ENCODE results near the gene GRIN2A. TPM values are rescaled to one million over a fixed set of nuclear protein-coding genes. Genes with fewer than 3 reads are reported as not detected.
A peak's percentile ranks its signal among the peaks of the same experiment; 100 is the strongest.

Gene GRIN2A
- total and polyA plus RNA-seq, 4 donors: 0.13 to 3.3 (median 1.1) TPM

DNA sequence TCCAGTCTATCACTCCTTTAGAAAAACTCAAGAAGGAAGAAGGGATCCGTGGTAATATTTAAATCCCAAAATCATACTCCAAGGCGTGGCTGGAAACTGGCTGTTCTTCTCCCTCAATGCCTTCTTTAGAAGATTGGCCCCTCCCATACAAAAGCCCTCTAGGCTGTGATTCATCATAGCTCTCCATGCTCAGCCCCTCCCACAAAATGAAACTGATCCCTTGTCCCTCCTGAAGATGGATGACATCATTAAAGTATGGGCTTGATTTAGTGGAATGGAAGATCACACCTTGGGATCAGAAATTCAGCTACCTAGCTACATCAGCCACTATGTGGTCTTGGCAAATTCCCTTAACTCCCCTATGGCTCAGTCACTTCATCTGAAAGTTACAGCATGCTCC is 4.1 kb downstream of the GRIN2A start:
- intact Hi-C loops (cut with DNase I): loop anchor here in 1 of 2 donors (5.0 kb wide), 1 partner anchor 141 kb away; no protein-coding TSS in a partner anchor
- H3K27ac ChIP-seq (ENCODE audit: low read depth in 1 of 2, low read length in 2 of 2): no peak overlapping the region
- H3K9me3 ChIP-seq (ENCODE audit: control insufficient read depth, low read length): peaks cover 1% of the 10 kb centered on the region
- DNase-seq (no peak), ATAC-seq (ENCODE audit: low FRiP score) (no peak)
- H3K27me3 ChIP-seq (ENCODE audit: control insufficient read depth in 1 of 2, insufficient read depth in 2 of 2, low read length in 1 of 2): no peaks in the 10 kb centered on the region
- no peaks in the 10 kb centered on the region for H3K4me1 ChIP-seq (ENCODE audit: control insufficient read depth in 1 of 2, insufficient read depth in 2 of 2, low read length in 2 of 2)
- peaks cover 0 to 1% of the 10 kb centered on the region in 2 donors for H3K36me3 ChIP-seq (ENCODE audit: control insufficient read depth in 1 of 2, insufficient read depth in 2 of 2, low read length in 1 of 2)
- no peak overlapping the region for H3K4me3 ChIP-seq (ENCODE audit: low read length in 2 of 2)
- 83 to 84% methylated on average over 2 of the region's 2 CpGs for WGBS, 2 donors

GRCh38 chr16:10172848-10173655 is 9.2 kb downstream of the GRIN2A start:
- Histone ChIP-seq H3K9me3 (ENCODE audit: control insufficient read depth, low read length) (peaks cover 1% of the 10 kb centered on the region), H3K4me3 (ENCODE audit: low read length in 2 of 2) (no peak overlapping the region), H3K27me3 (ENCODE audit: control insufficient read depth in 1 of 2, insufficient read depth in 2 of 2, low read length in 1 of 2) (no peaks in the 10 kb centered on the region), H3K36me3 (ENCODE audit: control insufficient read depth in 1 of 2, insufficient read depth in 2 of 2, low read length in 1 of 2) (peaks cover 0 to 1% of the 10 kb centered on the region in 2 donors), H3K27ac (ENCODE audit: low read depth in 1 of 2, low read length in 2 of 2) (no peak overlapping the region), H3K4me1 (ENCODE audit: control insufficient read depth in 1 of 2, insufficient read depth in 2 of 2, low read length in 2 of 2) (no peaks in the 10 kb centered on the region)
- DNase-seq (no peak), ATAC-seq (ENCODE audit: low FRiP score) (no peak)
- 91 to 93% methylated on average over 16 of the region's 16 CpGs for WGBS, 2 donors
- intact Hi-C loops (cut with DNase I): no loop called here

DNA sequence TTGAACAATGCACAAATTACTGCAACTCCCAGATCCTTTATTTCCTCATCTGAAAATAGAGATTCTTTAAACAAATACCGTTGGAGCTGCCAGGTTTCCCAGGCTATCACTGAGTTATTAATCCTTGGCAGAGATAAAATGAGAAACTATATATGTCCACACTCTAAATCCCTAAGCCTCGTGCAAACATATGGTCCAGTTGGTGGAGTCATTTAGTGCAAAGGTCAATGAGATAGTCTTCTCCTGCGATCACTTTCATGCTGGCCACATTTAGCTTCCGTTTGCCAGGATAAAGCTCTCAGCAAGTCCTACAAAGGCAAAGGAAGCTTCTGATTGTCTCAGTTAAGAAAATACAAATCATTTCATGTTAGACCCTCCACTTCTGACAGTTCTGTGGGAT is 11.0 kb downstream of the GRIN2A start:
- intact Hi-C loops (cut with DNase I): no loop called here

GRCh38 chr16:10169904-10170410 is 12.3 kb downstream of the GRIN2A start:
- Histone ChIP-seq H3K9me3 (ENCODE audit: control insufficient read depth, low read length) (peaks cover 1% of the 10 kb centered on the region), H3K27ac (ENCODE audit: low read depth in 1 of 2, low read length in 2 of 2) (no peak overlapping the region), H3K4me1 (ENCODE audit: control insufficient read depth in 1 of 2, insufficient read depth in 2 of 2, low read length in 2 of 2) (no peaks in the 10 kb centered on the region), H3K27me3 (ENCODE audit: control insufficient read depth in 1 of 2, insufficient read depth in 2 of 2, low read length in 1 of 2) (no peaks in the 10 kb centered on the region), H3K4me3 (ENCODE audit: low read length in 2 of 2) (no peak overlapping the region), H3K36me3 (ENCODE audit: control insufficient read depth in 1 of 2, insufficient read depth in 2 of 2, low read length in 1 of 2) (peaks cover 0 to 1% of the 10 kb centered on the region in 2 donors)
- WGBS, 2 donors: 82 to 85% methylated on average over 2 of the region's 2 CpGs
- intact Hi-C loops (cut with DNase I): loop anchor here (5.0 kb wide), 3 partner anchors 38 to 83 kb away; no protein-coding TSS in a partner anchor
- ATAC-seq (ENCODE audit: low FRiP score) (no peak), DNase-seq (no peak)

More for the DNA sequence above, 11.0 kb downstream of the GRIN2A start:
- Histone ChIP-seq H3K27me3 (ENCODE audit: control insufficient read depth in 1 of 2, insufficient read depth in 2 of 2, low read length in 1 of 2) (no peaks in the 10 kb centered on the region), H3K36me3 (ENCODE audit: control insufficient read depth in 1 of 2, insufficient read depth in 2 of 2, low read length in 1 of 2) (peaks cover 0 to 1% of the 10 kb centered on the region in 2 donors), H3K4me3 (ENCODE audit: low read length in 2 of 2) (no peak overlapping the region), H3K9me3 (ENCODE audit: control insufficient read depth, low read length) (peaks cover 1% of the 10 kb centered on the region), H3K4me1 (ENCODE audit: control insufficient read depth in 1 of 2, insufficient read depth in 2 of 2, low read length in 2 of 2) (no peaks in the 10 kb centered on the region), H3K27ac (ENCODE audit: low read depth in 1 of 2, low read length in 2 of 2) (no peak overlapping the region)
- DNase-seq: no peak
- 53 to 65% methylated on average over 4 of the region's 4 CpGs for WGBS, 2 donors
- no peak for ATAC-seq (ENCODE audit: low FRiP score)

GRCh38 chr16:10169031-10169430 is 13.2 kb downstream of the GRIN2A start:
- H3K36me3 ChIP-seq (ENCODE audit: control insufficient read depth in 1 of 2, insufficient read depth in 2 of 2, low read length in 1 of 2): peaks cover 0 to 1% of the 10 kb centered on the region in 2 donors
- WGBS, 2 donors: 92 to 94% methylated on average over 3 of the region's 3 CpGs
- intact Hi-C loops (cut with DNase I): loop anchor here (5.0 kb wide), 3 partner anchors 37 to 82 kb away; no protein-coding TSS in a partner anchor
- no peak for ATAC-seq (ENCODE audit: low FRiP score)
- H3K4me1 ChIP-seq (ENCODE audit: control insufficient read depth in 1 of 2, insufficient read depth in 2 of 2, low read length in 2 of 2): no peaks in the 10 kb centered on the region
- H3K27me3 ChIP-seq (ENCODE audit: control insufficient read depth in 1 of 2, insufficient read depth in 2 of 2, low read length in 1 of 2): no peaks in the 10 kb centered on the region
- DNase-seq: no peak
- no peak overlapping the region for H3K4me3 ChIP-seq (ENCODE audit: low read length in 2 of 2)
- peaks cover under 1% of the 10 kb centered on the region for H3K9me3 ChIP-seq (ENCODE audit: control insufficient read depth, low read length)
- no peak overlapping the region for H3K27ac ChIP-seq (ENCODE audit: low read depth in 1 of 2, low read length in 2 of 2)

DNA sequence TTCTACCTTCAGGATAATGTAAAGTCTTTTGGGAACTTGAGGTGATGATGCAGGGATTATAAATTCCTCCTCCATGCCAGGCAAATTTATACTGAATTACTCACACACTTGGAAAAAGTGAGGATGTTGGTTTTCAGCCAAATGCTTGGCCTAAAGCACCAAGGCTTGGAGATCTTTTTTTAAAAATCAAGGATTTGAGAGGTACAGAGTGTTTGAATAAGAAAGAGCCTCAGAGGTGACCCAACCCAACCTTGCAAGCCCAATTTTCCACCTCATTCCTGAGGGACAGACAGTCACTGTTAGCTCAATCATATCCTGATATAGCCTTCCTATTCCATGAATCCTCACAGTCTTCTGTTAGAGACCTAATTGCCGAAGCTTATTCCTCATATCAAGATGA is 14.0 kb downstream of the GRIN2A start:
- intact Hi-C loops (cut with DNase I): loop anchor here (5.0 kb wide), 3 partner anchors 36 to 81 kb away; no protein-coding TSS in a partner anchor

GRCh38 chr16:10165643-10166042 is 16.6 kb downstream of the GRIN2A start:
- DNase-seq (no peak), ATAC-seq (ENCODE audit: low FRiP score) (no peak)
- Histone ChIP-seq H3K4me1 (ENCODE audit: control insufficient read depth in 1 of 2, insufficient read depth in 2 of 2, low read length in 2 of 2) (no peaks in the 10 kb centered on the region), H3K36me3 (ENCODE audit: control insufficient read depth in 1 of 2, insufficient read depth in 2 of 2, low read length in 1 of 2) (no peaks in the 10 kb centered on the region), H3K27ac (ENCODE audit: low read depth in 1 of 2, low read length in 2 of 2) (no peak overlapping the region), H3K27me3 (ENCODE audit: control insufficient read depth in 1 of 2, insufficient read depth in 2 of 2, low read length in 1 of 2) (no peaks in the 10 kb centered on the region), H3K9me3 (ENCODE audit: control insufficient read depth, low read length) (no peaks in the 10 kb centered on the region), H3K4me3 (ENCODE audit: low read length in 2 of 2) (no peak overlapping the region)
- 81 to 86% methylated on average over 1 of the region's 1 CpG for WGBS, 2 donors
- intact Hi-C loops (cut with DNase I): loop anchor here (5.0 kb wide), 3 partner anchors 33 to 78 kb away; no protein-coding TSS in a partner anchor

More for the DNA sequence above, 14.0 kb downstream of the GRIN2A start:
- H3K27ac ChIP-seq (ENCODE audit: low read depth in 1 of 2, low read length in 2 of 2): peak overlapping the region in 1 of 2 donors; percentile 84
- 4 to 7% methylated on average over 1 of the region's 1 CpG for WGBS, 2 donors
- no peaks in the 10 kb centered on the region for H3K4me1 ChIP-seq (ENCODE audit: control insufficient read depth in 1 of 2, insufficient read depth in 2 of 2, low read length in 2 of 2)
- H3K4me3 ChIP-seq (ENCODE audit: low read length in 2 of 2): no peak overlapping the region
- H3K36me3 ChIP-seq (ENCODE audit: control insufficient read depth in 1 of 2, insufficient read depth in 2 of 2, low read length in 1 of 2): no peaks in the 10 kb centered on the region
- H3K27me3 ChIP-seq (ENCODE audit: control insufficient read depth in 1 of 2, insufficient read depth in 2 of 2, low read length in 1 of 2): no peaks in the 10 kb centered on the region
- DNase-seq (no peak), ATAC-seq (ENCODE audit: low FRiP score) (peak; percentile 60)
- H3K9me3 ChIP-seq (ENCODE audit: control insufficient read depth, low read length): no peaks in the 10 kb centered on the region

DNA sequence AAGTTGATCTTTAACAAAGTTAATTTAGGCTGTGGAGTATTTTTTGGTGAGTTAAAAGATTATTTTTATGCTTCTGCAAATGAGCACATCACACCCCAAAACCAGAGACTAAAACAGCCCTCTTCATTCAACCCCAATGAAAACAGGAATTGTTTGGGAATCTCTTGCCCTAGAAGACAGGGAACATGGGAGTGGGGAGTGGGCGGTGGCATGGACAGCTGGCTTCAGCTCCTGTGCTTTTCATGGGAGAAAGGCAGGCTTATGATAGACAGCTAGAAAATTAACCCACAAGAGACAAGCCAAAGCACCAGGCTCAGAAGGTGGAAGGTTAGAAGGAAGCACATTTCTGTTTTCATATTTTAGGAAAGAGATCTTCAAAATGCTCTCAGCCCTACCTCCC is 19.2 kb downstream of the GRIN2A start:
- WGBS, 2 donors: 52 to 53% methylated on average over 1 of the region's 1 CpG
- ATAC-seq (ENCODE audit: low FRiP score) (no peak), DNase-seq (no peak)
- Histone ChIP-seq H3K4me1 (ENCODE audit: control insufficient read depth in 1 of 2, insufficient read depth in 2 of 2, low read length in 2 of 2) (no peaks in the 10 kb centered on the region), H3K4me3 (ENCODE audit: low read length in 2 of 2) (no peak overlapping the region), H3K9me3 (ENCODE audit: control insufficient read depth, low read length) (no peaks in the 10 kb centered on the region), H3K27ac (ENCODE audit: low read depth in 1 of 2, low read length in 2 of 2) (no peak overlapping the region), H3K36me3 (ENCODE audit: control insufficient read depth in 1 of 2, insufficient read depth in 2 of 2, low read length in 1 of 2) (no peaks in the 10 kb centered on the region), H3K27me3 (ENCODE audit: control insufficient read depth in 1 of 2, insufficient read depth in 2 of 2, low read length in 1 of 2) (no peaks in the 10 kb centered on the region)
- intact Hi-C loops (cut with DNase I): no loop called here

Measured in aorta (tissue), 5 donors.